HUES48 (cell line): ENCODE results near the gene SHC3.

Source experiments
- H3K27ac ChIP-seq: one replicate; pipeline ENCODE4 v1.7.0; 2013; ENCODE audit warnings: low read depth, low read length, inconsistent platforms
- H3K27me3 ChIP-seq: 2 replicates; pipeline ENCODE4 v1.6.1; 2013; ENCODE audit warnings: mild to moderate bottlenecking, low read length; ENCODE audit not compliant: control insufficient read depth, insufficient read depth
- H3K36me3 ChIP-seq: 2 replicates; pipeline ENCODE4 v1.6.1; 2013; ENCODE audit warnings: low read length; ENCODE audit not compliant: control insufficient read depth, insufficient read depth
- H3K4me1 ChIP-seq: 2 replicates; pipeline ENCODE4 v1.6.1; 2013; ENCODE audit warnings: mild to moderate bottlenecking, low read length; ENCODE audit not compliant: control insufficient read depth, insufficient read depth
- H3K4me3 ChIP-seq: 2 replicates; pipeline ENCODE4 v1.5.1; 2013; ENCODE audit warnings: mild to moderate bottlenecking, low read depth, low read length
- H3K9ac ChIP-seq: 2 replicates; pipeline ENCODE4 v1.6.1; 2013; ENCODE audit warnings: mild to moderate bottlenecking, low read depth, low read length, moderate library complexity
- H3K9me3 ChIP-seq: 2 replicates; pipeline ENCODE4 v1.6.1; 2013; ENCODE audit warnings: low read length; ENCODE audit not compliant: control insufficient read depth, insufficient read depth

SHC3 gene

DNA sequence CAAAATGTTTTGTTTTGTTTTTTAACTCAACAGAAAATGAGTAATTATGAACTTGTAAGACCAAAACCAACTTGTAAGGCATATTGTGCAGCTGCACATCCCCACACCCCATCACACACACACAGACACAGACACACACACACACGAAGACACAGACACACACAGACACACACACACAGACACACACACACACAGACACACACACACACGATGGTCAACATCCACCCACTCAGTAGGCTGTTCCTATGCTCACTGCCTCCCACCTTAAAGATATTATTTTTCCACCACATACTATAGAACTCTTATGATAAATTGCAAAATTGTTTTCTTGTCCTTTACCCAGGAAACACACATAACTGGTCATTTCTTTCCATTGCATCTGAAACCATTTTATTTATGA, 6.2 kb downstream of the SHC3 start:
- Histone ChIP-seq H3K36me3 (no peaks in the 10 kb centered on the region), H3K27me3 (peaks cover 18% of the 10 kb centered on the region), H3K27ac (no peak overlapping the region), H3K4me1 (peaks cover 11% of the 10 kb centered on the region), H3K9me3 (no peaks in the 10 kb centered on the region), H3K9ac (no peak overlapping the region), H3K4me3 (no peak overlapping the region)

DNA sequence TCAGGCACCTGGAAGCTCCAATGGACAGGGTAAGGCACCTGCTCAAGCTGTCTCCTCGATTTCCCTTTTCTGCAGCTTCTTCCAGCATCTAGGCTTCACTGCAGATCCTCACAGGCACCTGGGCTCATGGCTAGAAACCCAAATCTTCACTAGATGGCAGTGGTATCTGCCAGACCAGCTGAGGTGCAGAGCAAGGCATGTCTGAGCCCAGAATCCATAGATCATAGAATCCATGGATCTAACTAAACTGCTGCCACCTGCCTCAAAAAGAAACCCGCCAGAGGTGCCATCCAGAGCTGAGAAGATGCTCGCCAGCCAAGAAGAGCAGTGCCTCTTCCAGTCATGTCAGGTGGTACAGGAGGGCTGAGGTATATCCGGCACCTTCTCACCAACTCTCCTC, 6.9 kb downstream of the SHC3 start:
- H3K27me3 ChIP-seq: peaks cover 11% of the 10 kb centered on the region
- no peak overlapping the region for H3K4me3 ChIP-seq
- H3K4me1 ChIP-seq: peaks cover 4% of the 10 kb centered on the region
- H3K9ac ChIP-seq: no peak overlapping the region
- H3K9me3 ChIP-seq: no peaks in the 10 kb centered on the region
- H3K27ac ChIP-seq: no peak overlapping the region
- H3K36me3 ChIP-seq: no peaks in the 10 kb centered on the region

DNA sequence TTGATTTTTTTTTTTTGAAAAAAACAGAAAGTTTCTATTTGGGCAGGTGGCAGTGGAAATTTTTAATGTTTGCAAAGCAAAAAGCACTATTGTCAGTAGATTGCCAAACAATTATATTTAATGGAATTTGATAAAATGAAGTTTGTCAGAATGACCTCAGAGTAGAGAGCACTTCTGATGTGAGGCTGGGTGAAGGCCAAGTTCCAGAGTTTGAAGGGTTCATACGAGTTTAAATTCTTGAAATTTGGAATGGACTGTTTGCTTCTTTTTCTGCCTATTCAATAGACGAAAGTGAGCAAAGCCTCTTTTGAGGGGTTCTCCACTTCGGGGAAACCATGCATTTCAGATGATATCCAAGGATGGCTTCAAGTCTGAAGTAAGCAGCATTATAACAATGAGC, 7.4 kb downstream of the SHC3 start:
- no peaks in the 10 kb centered on the region; the same call in 1 of the 2 replicates for H3K4me1 ChIP-seq
- H3K9me3 ChIP-seq: no peaks in the 10 kb centered on the region
- peaks cover 7% of the 10 kb centered on the region for H3K27me3 ChIP-seq

DNA sequence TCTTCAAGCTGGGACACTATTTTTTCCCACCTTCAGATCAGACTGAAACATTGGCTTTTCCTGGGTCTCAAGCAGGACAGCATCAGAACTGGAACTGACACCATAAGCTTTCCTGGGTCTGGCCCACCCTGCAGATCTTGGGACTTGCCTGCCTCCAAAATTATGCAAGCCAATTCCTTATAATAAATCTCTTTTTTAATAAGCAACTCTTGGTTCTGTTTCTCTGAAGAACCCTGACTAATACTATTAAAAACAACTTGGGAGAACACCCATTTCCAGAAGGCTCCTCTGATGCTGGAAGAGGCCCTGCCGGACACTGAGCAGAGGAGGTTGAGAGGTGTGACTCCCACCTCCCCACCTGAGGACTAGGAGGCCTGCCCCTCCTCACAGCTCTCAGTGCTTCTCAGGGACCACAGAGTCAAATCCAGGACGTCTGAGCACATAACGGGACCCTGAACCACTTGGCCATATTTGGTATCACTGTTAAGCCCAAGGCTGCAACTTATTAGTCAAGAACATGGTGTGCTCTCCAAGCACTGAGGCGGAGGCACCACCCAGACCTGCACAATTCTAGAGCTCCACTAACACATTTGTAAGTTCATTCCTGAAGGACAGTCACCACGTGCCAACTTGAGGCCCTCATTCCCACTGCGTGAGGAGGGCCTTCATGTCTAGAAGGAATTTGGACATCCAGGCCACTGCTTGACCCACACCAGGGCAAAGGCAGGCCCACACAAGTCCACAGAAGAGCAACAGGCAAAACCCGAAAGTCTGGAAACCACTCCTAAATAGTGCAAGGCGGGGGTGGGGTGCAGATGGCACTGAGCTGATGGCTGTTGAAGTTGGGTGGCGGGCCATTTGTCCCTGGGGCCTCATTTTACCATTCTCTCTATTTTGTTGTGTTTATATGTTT, 9.5 kb downstream of the SHC3 start:
- H3K9ac ChIP-seq: no peak overlapping the region
- no peaks in the 10 kb centered on the region for H3K36me3 ChIP-seq
- H3K9me3 ChIP-seq: no peaks in the 10 kb centered on the region
- no peaks in the 10 kb centered on the region; the same call in 1 of the 2 replicates for H3K27me3 ChIP-seq
- H3K27ac ChIP-seq: no peak overlapping the region
- H3K4me1 ChIP-seq: no peaks in the 10 kb centered on the region
- no peak overlapping the region for H3K4me3 ChIP-seq

More for the DNA sequence above, 7.4 kb downstream of the SHC3 start:
- H3K36me3 ChIP-seq: no peaks in the 10 kb centered on the region
- no peak overlapping the region for H3K4me3 ChIP-seq
- H3K27ac ChIP-seq: no peak overlapping the region
- H3K9ac ChIP-seq: no peak overlapping the region

DNA sequence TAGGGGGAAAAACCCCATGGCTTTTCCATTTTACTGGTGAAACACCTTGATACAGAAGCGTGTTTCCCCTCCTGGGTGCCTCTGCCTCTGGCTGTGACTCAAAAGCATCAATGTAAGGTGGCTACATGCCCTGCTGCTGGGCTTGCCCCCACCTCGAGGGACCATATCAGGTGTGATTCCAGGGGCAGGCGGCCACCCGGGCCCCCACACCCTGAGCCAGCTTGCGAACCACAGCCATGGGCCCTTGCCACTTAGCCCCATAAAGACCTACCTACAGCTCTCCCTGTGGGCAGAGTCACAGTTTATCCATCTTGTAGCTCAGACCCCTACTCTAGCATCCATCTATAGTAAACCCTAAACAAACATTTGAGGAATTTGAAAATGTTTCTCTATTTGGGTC, 10.8 kb downstream of the SHC3 start:
- no peaks in the 10 kb centered on the region for H3K27me3 ChIP-seq
- H3K9ac ChIP-seq: no peak overlapping the region
- H3K9me3 ChIP-seq: no peaks in the 10 kb centered on the region
- H3K36me3 ChIP-seq: no peaks in the 10 kb centered on the region
- H3K4me1 ChIP-seq: no peaks in the 10 kb centered on the region
- H3K27ac ChIP-seq: no peak overlapping the region
- no peak overlapping the region for H3K4me3 ChIP-seq

DNA sequence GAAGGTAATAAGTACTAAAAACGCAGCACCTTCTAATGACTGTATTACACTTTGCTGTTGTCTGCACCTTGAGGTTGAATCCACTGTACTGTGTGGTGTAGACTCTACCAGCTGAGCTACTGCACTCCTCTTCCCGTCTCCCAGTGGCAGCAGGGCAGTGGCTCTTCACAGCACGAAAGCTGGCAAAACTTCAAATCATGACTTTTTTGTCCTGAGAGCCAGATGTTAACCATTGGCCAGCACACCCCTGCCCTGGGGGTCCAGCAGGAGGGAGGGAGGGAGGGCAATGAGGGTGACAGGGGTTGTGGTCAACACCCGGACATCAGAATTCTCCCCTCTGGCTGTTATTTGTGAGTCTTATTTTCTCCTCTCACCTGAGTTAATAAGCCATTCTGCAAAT, 11.8 kb downstream of the SHC3 start:
- Histone ChIP-seq H3K9ac (no peak overlapping the region), H3K36me3 (no peaks in the 10 kb centered on the region), H3K27me3 (no peaks in the 10 kb centered on the region), H3K27ac (no peak overlapping the region), H3K4me1 (no peaks in the 10 kb centered on the region), H3K4me3 (no peak overlapping the region), H3K9me3 (no peaks in the 10 kb centered on the region)

DNA sequence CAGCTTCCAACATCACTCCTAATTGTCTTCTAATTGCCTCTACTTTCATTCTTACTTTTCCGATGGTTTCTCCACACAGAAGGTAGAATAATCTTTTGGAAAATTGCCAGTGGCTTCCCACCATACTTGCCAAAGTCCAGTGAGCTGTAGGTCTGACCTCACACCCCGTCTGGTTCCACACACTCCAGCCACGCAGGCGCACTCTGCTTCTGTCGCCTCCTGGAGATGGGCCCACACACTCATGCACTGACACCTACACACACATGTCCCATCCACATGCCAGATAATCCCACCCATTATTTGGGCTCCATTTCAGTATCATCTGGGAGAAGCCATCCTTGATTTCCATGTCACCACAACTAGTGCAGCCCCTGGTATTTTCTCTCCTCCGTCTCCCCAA, 12.7 kb downstream of the SHC3 start:
- no peak overlapping the region for H3K9ac ChIP-seq
- no peak overlapping the region for H3K4me3 ChIP-seq
- H3K4me1 ChIP-seq: no peaks in the 10 kb centered on the region
- no peak overlapping the region for H3K27ac ChIP-seq
- no peaks in the 10 kb centered on the region for H3K36me3 ChIP-seq
- no peaks in the 10 kb centered on the region for H3K9me3 ChIP-seq
- H3K27me3 ChIP-seq: no peaks in the 10 kb centered on the region

DNA sequence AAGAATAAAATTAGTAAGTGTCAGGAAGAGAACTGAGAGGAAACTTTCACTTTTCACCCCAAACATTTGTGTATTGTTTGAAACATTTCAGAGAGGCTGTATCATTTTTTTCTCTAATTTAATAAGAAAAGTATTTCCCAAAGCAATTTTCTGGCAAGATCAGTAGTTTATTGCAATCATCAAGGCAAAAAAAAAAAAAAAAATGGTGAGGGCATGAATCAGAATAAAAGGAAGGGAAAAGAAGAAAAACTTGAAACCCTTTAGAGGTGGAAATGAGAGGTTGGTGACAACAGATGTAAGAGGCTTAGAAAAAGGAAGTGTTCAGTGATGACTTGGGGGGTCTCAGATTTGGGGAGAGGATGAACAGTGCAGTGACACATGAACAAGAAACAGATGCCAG, 13.3 kb downstream of the SHC3 start:
- Histone ChIP-seq H3K9me3 (no peaks in the 10 kb centered on the region), H3K36me3 (no peaks in the 10 kb centered on the region), H3K27ac (no peak overlapping the region), H3K4me1 (no peaks in the 10 kb centered on the region), H3K27me3 (no peaks in the 10 kb centered on the region), H3K4me3 (no peak overlapping the region), H3K9ac (no peak overlapping the region)

DNA sequence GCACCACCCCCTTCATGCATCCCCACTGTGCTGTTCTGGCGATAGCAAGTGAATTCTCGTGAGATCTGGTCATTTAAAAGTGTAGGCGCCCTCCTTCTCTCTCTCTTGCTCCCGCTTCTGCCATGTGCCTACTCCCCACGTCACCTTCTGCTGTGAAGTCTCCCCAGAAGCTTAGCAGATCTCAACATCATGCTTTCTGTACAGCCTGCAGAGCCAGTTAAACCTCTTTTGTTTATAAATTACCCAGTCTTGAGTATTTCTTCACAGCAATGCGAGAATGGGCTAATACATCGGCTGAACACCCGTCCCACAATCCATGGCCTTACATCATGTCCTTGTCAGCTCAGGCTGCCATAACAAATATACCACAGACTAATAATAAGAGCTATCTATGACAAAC, 17.4 kb downstream of the SHC3 start:
- H3K9me3 ChIP-seq: no peaks in the 10 kb centered on the region
- H3K9ac ChIP-seq: no peak overlapping the region
- H3K27me3 ChIP-seq: no peaks in the 10 kb centered on the region
- H3K4me1 ChIP-seq: no peaks in the 10 kb centered on the region
- H3K27ac ChIP-seq: no peak overlapping the region
- H3K36me3 ChIP-seq: no peaks in the 10 kb centered on the region
- H3K4me3 ChIP-seq: no peak overlapping the region

DNA sequence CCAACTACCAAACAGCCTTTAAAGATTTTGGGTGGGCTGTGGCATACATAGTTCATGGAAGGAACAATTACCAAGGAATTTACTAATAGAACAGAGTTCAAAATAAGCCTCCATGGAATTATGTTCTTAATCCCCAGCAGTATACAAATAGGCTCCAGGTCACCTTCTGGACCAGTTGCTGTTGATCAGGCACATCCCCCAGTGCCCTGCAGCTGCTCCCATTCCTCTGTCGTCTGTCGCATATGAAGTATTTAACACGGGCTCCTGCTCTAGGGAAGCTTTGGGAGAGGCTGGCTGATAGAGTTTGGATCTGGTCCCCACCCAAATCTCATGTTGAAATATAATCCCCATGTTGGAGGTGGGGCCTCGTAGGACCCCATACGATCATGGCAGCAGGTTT, 17.8 kb downstream of the SHC3 start:
- Histone ChIP-seq H3K9ac (no peak overlapping the region), H3K36me3 (no peaks in the 10 kb centered on the region), H3K27me3 (no peaks in the 10 kb centered on the region), H3K27ac (no peak overlapping the region), H3K4me3 (no peak overlapping the region), H3K9me3 (no peaks in the 10 kb centered on the region), H3K4me1 (no peaks in the 10 kb centered on the region)

DNA sequence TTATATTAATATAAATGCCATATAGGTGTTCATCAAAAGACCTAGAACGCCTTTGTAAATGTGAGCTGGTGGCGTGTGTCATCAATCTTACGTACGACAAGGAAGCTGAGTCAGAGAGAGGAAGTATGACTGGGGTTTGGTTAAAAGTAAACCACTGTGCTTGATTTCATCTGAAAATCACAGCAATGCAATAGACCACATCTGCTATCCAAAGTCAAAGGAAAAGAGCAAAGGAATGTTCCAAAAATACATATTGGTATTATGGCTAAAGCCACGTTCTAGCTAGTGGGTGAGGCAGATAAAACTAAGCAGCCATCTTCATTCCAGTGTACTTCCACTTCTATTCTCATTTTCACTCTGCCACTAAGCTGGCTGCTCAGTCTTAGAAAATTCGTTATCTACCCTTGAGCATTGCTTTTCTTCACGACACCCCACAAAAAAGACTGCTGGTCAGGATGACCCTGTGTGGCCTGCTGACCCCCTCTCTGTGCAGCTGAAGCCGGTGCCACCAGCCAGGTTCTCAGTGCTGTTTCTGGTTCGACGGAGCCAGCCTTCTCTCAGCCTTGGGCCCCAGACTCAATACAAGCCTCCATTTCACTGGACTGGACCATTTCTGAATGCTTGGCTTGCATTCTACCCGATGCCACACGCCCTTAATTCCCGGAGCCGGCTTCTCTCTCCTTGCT, 23.8 kb downstream of the SHC3 start:
- no peaks in the 10 kb centered on the region for H3K4me1 ChIP-seq
- H3K27ac ChIP-seq: no peak overlapping the region
- no peak overlapping the region for H3K9ac ChIP-seq
- no peaks in the 10 kb centered on the region for H3K36me3 ChIP-seq
- H3K4me3 ChIP-seq: no peak overlapping the region
- no peaks in the 10 kb centered on the region for H3K27me3 ChIP-seq
- H3K9me3 ChIP-seq: no peaks in the 10 kb centered on the region
